Transverse colon (tissue), 3 donors: Measurements from ENCODE around the gene CPT1A.

Experiments used
- CTCF ChIP-seq, 5 experiments: fragments of 200-600 bp in 3 of 5; fragments of 450-650 bp in 2 of 5; sonication (generic) in 3 of 5; IDR thresholded peaks; 1 replicate in 2 of 5; 2 replicates in 3 of 5; pipeline ENCODE4 v1.5.1; 2016 to 2017; ENCODE audit warnings: antibody characterized with exemption in 5 of 5, inconsistent platforms in 3 of 5, mild to moderate bottlenecking in 2 of 5, moderate library complexity in 1 of 5
- EP300 ChIP-seq: sonication (generic); formaldehyde crosslinking; IDR thresholded peaks from one replicate; pipeline ENCODE4 v1.6.1; 2017; ENCODE audit warnings: antibody characterized with exemption, low read depth
- POLR2A ChIP-seq: fragments of 450-650 bp; IDR thresholded peaks from one replicate; pipeline ENCODE4 v1.6.1; 2016; ENCODE audit warnings: antibody characterized with exemption, mild to moderate bottlenecking, moderate library complexity

- TF ChIP-seq CTCF (IDR thresholded peaks at IDR 0.05) (no peak), EP300 (no peak), POLR2A (no peak)
Observed at GRCh38 chr11:68880851-68881250, 39.1 kb upstream of the CPT1A start.
